Measurements from ENCODE around the gene CCL3. TPM values are rescaled to one million over a fixed set of nuclear protein-coding genes. Genes with fewer than 3 reads are reported as not detected.
"Not testable (repeated sequence)": the region's sequence is repeated elsewhere in the genome, so short reads cannot be mapped to it uniquely, and the experiment has no call there.

Gene CCL3
- total and polyA plus RNA-seq, 2 experiments from 2014 or later = not detected

GRCh38 chr17:36112572-36112971 is 22.6 kb upstream of the CCL3 start:
- TF ChIP-seq EZH2 (IDR thresholded peaks at IDR 0.05; ENCODE audit: insufficient read depth, poor library complexity, severe bottlenecking) = no peak
- no peak for TF ChIP-seq EZH2phosphoT487 (IDR thresholded peaks at IDR 0.05; ENCODE audit: insufficient read depth, low read depth)
- in situ Hi-C loops (cut with MboI) = no loop called here
- Histone ChIP-seq H3K9me3 (ENCODE audit: low read depth) (no peaks in the 10 kb centered on the region), H3K9me2 (ENCODE audit: insufficient read depth) (no peaks in the 10 kb centered on the region), H3K36me3 (ENCODE audit: low read depth) (no peaks in the 10 kb centered on the region), H3K27me3 (replicated peaks; ENCODE audit: insufficient read depth) (0 out of 2 replicates have a peak, but pooled peaks cover 4% of the 10 kb centered on the region), H3K4me3 (no peak overlapping the region), H3F3A (ENCODE audit: insufficient read depth) (no peaks in the 10 kb centered on the region), H3K79me2 (ENCODE audit: insufficient read depth) (no peaks in the 10 kb centered on the region), H4K20me1 (ENCODE audit: insufficient read depth) (no peaks in the 10 kb centered on the region), H3K27ac (no peak overlapping the region), H3K4me1 (ENCODE audit: insufficient read depth) (no peaks in the 10 kb centered on the region), H3K4me2 (ENCODE audit: unreplicated experiment) (no peak overlapping the region), H2AFZ (no peak overlapping the region), H3K9ac (no peak overlapping the region)
- no peak for DNase-seq

- no peak for TF ChIP-seq EZH2phosphoT487 (IDR thresholded peaks at IDR 0.05; ENCODE audit: insufficient read depth, low read depth)
- TF ChIP-seq EZH2 (IDR thresholded peaks at IDR 0.05; ENCODE audit: insufficient read depth, poor library complexity, severe bottlenecking) = no peak
- H3K9me3 ChIP-seq (ENCODE audit: low read depth) = no peaks in the 10 kb centered on the region
- no peak overlapping the region for H3K4me2 ChIP-seq (ENCODE audit: unreplicated experiment)
- no peaks in the 10 kb centered on the region for H3K36me3 ChIP-seq (ENCODE audit: low read depth)
- H3K27ac ChIP-seq = no peak overlapping the region
- H3K4me3 ChIP-seq = no peak overlapping the region
- H2AFZ ChIP-seq = no peak overlapping the region
- H3K79me2 ChIP-seq (ENCODE audit: insufficient read depth) = no peaks in the 10 kb centered on the region
- H3K27me3 ChIP-seq (replicated peaks; ENCODE audit: insufficient read depth) = 0 out of 2 replicates have a peak, but pooled peaks cover 4% of the 10 kb centered on the region
- WGBS, 2 experiments (ENCODE audit: low coverage in 1 of 2, low lambda C conversion rate in 2 of 2, missing lambda C conversion rate in 2 of 2) = 22 to 35% methylated on average over 4 of the region's 4 CpGs
- H3K9me2 ChIP-seq (ENCODE audit: insufficient read depth) = no peaks in the 10 kb centered on the region
- H4K20me1 ChIP-seq (ENCODE audit: insufficient read depth) = no peaks in the 10 kb centered on the region
- no peaks in the 10 kb centered on the region for H3K4me1 ChIP-seq (ENCODE audit: insufficient read depth)
- no peak overlapping the region for H3K9ac ChIP-seq
- DNase-seq = no peak
- in situ Hi-C loops (cut with MboI) = no loop called here
- no peaks in the 10 kb centered on the region for H3F3A ChIP-seq (ENCODE audit: insufficient read depth)
Observed at GRCh38 chr17:36111068-36111490, 21.1 kb upstream of the CCL3 start.

GRCh38 chr17:36108265-36108664 is 18.3 kb upstream of the CCL3 start:
- H3F3A ChIP-seq (ENCODE audit: insufficient read depth); H3K4me2 ChIP-seq (ENCODE audit: unreplicated experiment); H3K9me2 ChIP-seq (ENCODE audit: insufficient read depth); H3K27me3 ChIP-seq (replicated peaks; ENCODE audit: insufficient read depth); DNase-seq; H3K27ac ChIP-seq; H3K79me2 ChIP-seq (ENCODE audit: insufficient read depth); H3K4me1 ChIP-seq (ENCODE audit: insufficient read depth); H3K4me3 ChIP-seq; H3K9me3 ChIP-seq (ENCODE audit: low read depth); H4K20me1 ChIP-seq (ENCODE audit: insufficient read depth); in situ Hi-C loops (cut with MboI); H3K9ac ChIP-seq; H2AFZ ChIP-seq; H3K36me3 ChIP-seq (ENCODE audit: low read depth): not testable (repeated sequence)
- WGBS, 2 experiments (ENCODE audit: low coverage in 1 of 2, low lambda C conversion rate in 2 of 2, missing lambda C conversion rate in 2 of 2) = 37 to 39% methylated on average over 5 of the region's 5 CpGs

GRCh38 chr17:36107660-36108059 is 17.7 kb upstream of the CCL3 start:
- no peak overlapping the region for H3K9ac ChIP-seq
- H3F3A ChIP-seq (ENCODE audit: insufficient read depth) = no peaks in the 10 kb centered on the region
- no peak overlapping the region for H3K4me2 ChIP-seq (ENCODE audit: unreplicated experiment)
- no peaks in the 10 kb centered on the region for H3K9me2 ChIP-seq (ENCODE audit: insufficient read depth)
- in situ Hi-C loops (cut with MboI) = no loop called here
- no peak overlapping the region for H3K4me3 ChIP-seq
- no peaks in the 10 kb centered on the region for H3K4me1 ChIP-seq (ENCODE audit: insufficient read depth)
- TF ChIP-seq EZH2 (IDR thresholded peaks at IDR 0.05; ENCODE audit: insufficient read depth, poor library complexity, severe bottlenecking) = no peak
- no peak for TF ChIP-seq EZH2phosphoT487 (IDR thresholded peaks at IDR 0.05; ENCODE audit: insufficient read depth, low read depth)
- H3K9me3 ChIP-seq (ENCODE audit: low read depth) = no peaks in the 10 kb centered on the region
- H3K36me3 ChIP-seq (ENCODE audit: low read depth) = no peaks in the 10 kb centered on the region
- H2AFZ ChIP-seq = no peak overlapping the region
- H3K79me2 ChIP-seq (ENCODE audit: insufficient read depth) = no peaks in the 10 kb centered on the region
- no peaks in the 10 kb centered on the region for H4K20me1 ChIP-seq (ENCODE audit: insufficient read depth)
- WGBS, 2 experiments (ENCODE audit: low coverage in 1 of 2, low lambda C conversion rate in 2 of 2, missing lambda C conversion rate in 2 of 2) = 85 to 90% methylated on average over 3 of the region's 3 CpGs
- DNase-seq = no peak
- H3K27ac ChIP-seq = no peak overlapping the region
- H3K27me3 ChIP-seq (replicated peaks; ENCODE audit: insufficient read depth) = 0 out of 2 replicates have a peak, but pooled peaks cover 4% of the 10 kb centered on the region

- H3K4me2 ChIP-seq (ENCODE audit: unreplicated experiment) = no peak overlapping the region
- H3K79me2 ChIP-seq (ENCODE audit: insufficient read depth) = no peaks in the 10 kb centered on the region
- no peak overlapping the region for H2AFZ ChIP-seq
- WGBS, 2 experiments (ENCODE audit: low coverage in 1 of 2, low lambda C conversion rate in 2 of 2, missing lambda C conversion rate in 2 of 2) = 45 to 53% methylated on average over 6 of the region's 6 CpGs
- no peaks in the 10 kb centered on the region for H3K36me3 ChIP-seq (ENCODE audit: low read depth)
- no peak for DNase-seq
- H3K9ac ChIP-seq = no peak overlapping the region
- no peaks in the 10 kb centered on the region for H3K9me2 ChIP-seq (ENCODE audit: insufficient read depth)
- H3K9me3 ChIP-seq (ENCODE audit: low read depth) = no peaks in the 10 kb centered on the region
- H4K20me1 ChIP-seq (ENCODE audit: insufficient read depth) = no peaks in the 10 kb centered on the region
- H3K27ac ChIP-seq = no peak overlapping the region
- no peaks in the 10 kb centered on the region for H3F3A ChIP-seq (ENCODE audit: insufficient read depth)
- no peaks in the 10 kb centered on the region for H3K4me1 ChIP-seq (ENCODE audit: insufficient read depth)
- TF ChIP-seq EZH2 (IDR thresholded peaks at IDR 0.05; ENCODE audit: insufficient read depth, poor library complexity, severe bottlenecking) (no peak), EZH2phosphoT487 (IDR thresholded peaks at IDR 0.05; ENCODE audit: insufficient read depth, low read depth) (no peak)
- in situ Hi-C loops (cut with MboI) = no loop called here
- H3K4me3 ChIP-seq = no peak overlapping the region
- 0 out of 2 replicates have a peak, but pooled peaks cover 4% of the 10 kb centered on the region for H3K27me3 ChIP-seq (replicated peaks; ENCODE audit: insufficient read depth)
Observed at GRCh38 chr17:36106493-36106835, 16.5 kb upstream of the CCL3 start.
